ENCODE results near the gene SLC30A3. TPM values are rescaled to one million over a fixed set of nuclear protein-coding genes. Genes with fewer than 3 reads are reported as not detected.

SLC30A3 gene
- total RNA-seq, 4 donors from 2014 or later = 0.20 TPM; not detected in 3

DNA sequence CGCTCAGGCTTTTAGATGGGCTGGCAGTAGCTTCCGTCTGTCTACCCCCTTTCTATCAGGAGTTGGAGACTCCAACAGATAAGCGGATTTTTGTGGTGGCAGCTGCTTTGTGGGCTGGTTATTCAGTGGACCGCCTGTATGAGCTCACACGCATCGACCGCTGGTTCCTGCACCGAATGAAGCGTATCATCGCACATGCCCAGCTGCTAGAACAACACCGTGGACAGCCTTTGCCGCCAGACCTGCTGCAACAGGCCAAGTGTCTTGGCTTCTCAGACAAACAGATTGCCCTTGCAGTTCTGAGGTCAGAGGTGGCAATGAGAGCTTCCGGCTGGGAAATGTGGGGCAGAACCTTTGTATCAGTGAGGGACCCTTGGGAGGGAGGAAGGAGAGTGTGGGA is 30.9 kb downstream of the SLC30A3 start:
- in situ Hi-C loops (cut with MboI; ENCODE audit: low sequenced_read_pairs in 4 of 4) (no loop called here), intact Hi-C loops (cut with DNase I; ENCODE audit: low total_unique reads) (no loop called here)
- no peaks in the 10 kb centered on the region for H3K27me3 ChIP-seq
- no peaks in the 10 kb centered on the region for H3K4me1 ChIP-seq
- H3K9me3 ChIP-seq = no peaks in the 10 kb centered on the region
- no peak overlapping the region for H3K27ac ChIP-seq
- peaks cover 0 to 96% of the 10 kb centered on the region in 2 donors for H3K36me3 ChIP-seq
- H3K4me3 ChIP-seq = no peak overlapping the region
- TF ChIP-seq, protein P1, sequence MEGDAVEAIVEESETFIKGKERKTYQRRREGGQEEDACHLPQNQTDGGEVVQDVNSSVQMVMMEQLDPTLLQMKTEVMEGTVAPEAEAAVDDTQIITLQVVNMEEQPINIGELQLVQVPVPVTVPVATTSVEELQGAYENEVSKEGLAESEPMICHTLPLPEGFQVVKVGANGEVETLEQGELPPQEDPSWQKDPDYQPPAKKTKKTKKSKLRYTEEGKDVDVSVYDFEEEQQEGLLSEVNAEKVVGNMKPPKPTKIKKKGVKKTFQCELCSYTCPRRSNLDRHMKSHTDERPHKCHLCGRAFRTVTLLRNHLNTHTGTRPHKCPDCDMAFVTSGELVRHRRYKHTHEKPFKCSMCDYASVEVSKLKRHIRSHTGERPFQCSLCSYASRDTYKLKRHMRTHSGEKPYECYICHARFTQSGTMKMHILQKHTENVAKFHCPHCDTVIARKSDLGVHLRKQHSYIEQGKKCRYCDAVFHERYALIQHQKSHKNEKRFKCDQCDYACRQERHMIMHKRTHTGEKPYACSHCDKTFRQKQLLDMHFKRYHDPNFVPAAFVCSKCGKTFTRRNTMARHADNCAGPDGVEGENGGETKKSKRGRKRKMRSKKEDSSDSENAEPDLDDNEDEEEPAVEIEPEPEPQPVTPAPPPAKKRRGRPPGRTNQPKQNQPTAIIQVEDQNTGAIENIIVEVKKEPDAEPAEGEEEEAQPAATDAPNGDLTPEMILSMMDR (IDR thresholded peaks at IDR 0.05 in 4 of 5, conservative IDR thresholded peaks at IDR 0.05 in 1 of 5) = no peak
- TF ChIP-seq POLR2A (IDR thresholded peaks at IDR 0.05) = no peak
- DNase-seq (no peak), ATAC-seq (no peak)

DNA sequence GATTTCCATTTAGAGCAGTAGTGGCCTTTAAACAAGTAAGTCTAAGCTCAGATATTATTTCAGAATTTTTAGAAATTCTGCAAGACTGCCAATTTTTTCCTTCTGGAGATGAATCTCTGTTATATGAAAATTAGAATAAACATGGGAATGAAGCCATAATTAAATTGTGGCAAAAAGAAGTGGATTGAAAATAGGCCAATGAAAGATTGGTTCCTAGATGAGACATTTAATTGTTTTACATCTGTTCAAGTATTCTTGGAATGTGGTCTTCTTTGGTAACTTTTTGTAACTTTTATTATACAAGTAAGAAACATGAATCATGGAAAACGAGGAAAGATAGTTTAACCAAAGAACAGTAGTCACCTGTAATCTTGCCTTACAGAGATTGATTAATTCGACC is 35.3 kb downstream of the SLC30A3 start:
- TF ChIP-seq POLR2A (IDR thresholded peaks at IDR 0.05) = no peak
- TF ChIP-seq, protein P1 (IDR thresholded peaks at IDR 0.05 in 4 of 5, conservative IDR thresholded peaks at IDR 0.05 in 1 of 5) = no peak
- no peak for ATAC-seq
- Histone ChIP-seq H3K4me3 (no peak overlapping the region), H3K36me3 (peaks cover 0 to 92% of the 10 kb centered on the region in 2 donors), H3K9me3 (no peaks in the 10 kb centered on the region), H3K27ac (no peak overlapping the region), H3K27me3 (no peaks in the 10 kb centered on the region), H3K4me1 (no peaks in the 10 kb centered on the region)
- in situ Hi-C loops (cut with MboI; ENCODE audit: low sequenced_read_pairs in 4 of 4) = no loop called here
- DNase-seq = no peak
- intact Hi-C loops (cut with DNase I; ENCODE audit: low total_unique reads) = no loop called here

DNA sequence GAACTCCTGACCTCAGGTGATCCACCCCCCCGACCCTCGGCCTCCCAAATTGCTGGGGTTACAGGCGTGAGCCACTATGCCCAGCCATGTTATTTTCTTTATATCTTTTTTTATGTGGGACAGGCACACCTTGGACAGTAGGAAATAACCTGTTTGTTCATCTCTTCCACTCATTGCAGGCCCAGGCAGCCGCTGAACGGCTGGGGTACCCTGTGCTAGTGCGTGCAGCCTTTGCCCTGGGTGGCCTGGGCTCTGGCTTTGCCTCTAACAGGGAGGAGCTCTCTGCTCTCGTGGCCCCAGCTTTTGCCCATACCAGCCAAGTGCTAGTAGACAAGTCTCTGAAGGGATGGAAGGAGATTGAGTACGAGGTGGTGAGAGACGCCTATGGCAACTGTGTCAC is 37.3 kb downstream of the SLC30A3 start:
- no peak for ATAC-seq
- DNase-seq = no peak
- Histone ChIP-seq H3K27me3 (no peaks in the 10 kb centered on the region), H3K27ac (no peak overlapping the region), H3K4me1 (no peaks in the 10 kb centered on the region), H3K36me3 (peaks cover 0 to 89% of the 10 kb centered on the region in 2 donors), H3K9me3 (no peaks in the 10 kb centered on the region), H3K4me3 (no peak overlapping the region)
- in situ Hi-C loops (cut with MboI; ENCODE audit: low sequenced_read_pairs in 4 of 4) = no loop called here
- TF ChIP-seq, protein P1 (IDR thresholded peaks at IDR 0.05 in 4 of 5, conservative IDR thresholded peaks at IDR 0.05 in 1 of 5) = no peak
- no peak for TF ChIP-seq POLR2A (IDR thresholded peaks at IDR 0.05)
- intact Hi-C loops (cut with DNase I; ENCODE audit: low total_unique reads) = no loop called here

DNA sequence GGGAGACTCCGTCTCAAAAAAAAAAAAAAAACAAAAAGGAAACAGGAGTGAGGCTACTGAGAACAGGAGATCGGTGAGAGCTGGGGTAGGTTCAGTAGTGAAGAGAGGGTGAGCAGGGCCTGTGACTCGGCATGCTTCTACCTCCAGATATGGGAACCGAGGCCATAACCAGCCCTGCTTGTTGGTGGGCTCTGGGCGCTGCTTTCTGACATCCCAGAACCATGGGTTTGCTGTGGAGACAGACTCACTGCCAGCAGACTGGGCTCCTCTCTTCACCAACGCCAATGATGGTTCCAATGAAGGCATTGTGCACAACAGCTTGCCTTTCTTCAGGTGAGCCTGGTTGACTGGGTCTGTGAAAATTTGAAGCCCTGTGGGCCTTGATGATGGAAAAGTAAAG is 39.4 kb downstream of the SLC30A3 start:
- intact Hi-C loops (cut with DNase I; ENCODE audit: low total_unique reads) = no loop called here
- ATAC-seq (no peak), DNase-seq (no peak)
- H3K4me3 ChIP-seq = no peak overlapping the region
- H3K27ac ChIP-seq = no peak overlapping the region
- in situ Hi-C loops (cut with MboI; ENCODE audit: low sequenced_read_pairs in 4 of 4) = loop anchor here in 1 of 4 donors (25.0 kb wide), 1 partner anchor 261 kb away; the partner anchor contains the start of gene MAPRE3
- no peaks in the 10 kb centered on the region for H3K4me1 ChIP-seq
- H3K36me3 ChIP-seq = peaks cover 0 to 84% of the 10 kb centered on the region in 2 donors
- H3K9me3 ChIP-seq = no peaks in the 10 kb centered on the region
- H3K27me3 ChIP-seq = no peaks in the 10 kb centered on the region
- TF ChIP-seq, protein P1 (IDR thresholded peaks at IDR 0.05 in 4 of 5, conservative IDR thresholded peaks at IDR 0.05 in 1 of 5) = no peak
- TF ChIP-seq POLR2A (IDR thresholded peaks at IDR 0.05) = no peak

DNA sequence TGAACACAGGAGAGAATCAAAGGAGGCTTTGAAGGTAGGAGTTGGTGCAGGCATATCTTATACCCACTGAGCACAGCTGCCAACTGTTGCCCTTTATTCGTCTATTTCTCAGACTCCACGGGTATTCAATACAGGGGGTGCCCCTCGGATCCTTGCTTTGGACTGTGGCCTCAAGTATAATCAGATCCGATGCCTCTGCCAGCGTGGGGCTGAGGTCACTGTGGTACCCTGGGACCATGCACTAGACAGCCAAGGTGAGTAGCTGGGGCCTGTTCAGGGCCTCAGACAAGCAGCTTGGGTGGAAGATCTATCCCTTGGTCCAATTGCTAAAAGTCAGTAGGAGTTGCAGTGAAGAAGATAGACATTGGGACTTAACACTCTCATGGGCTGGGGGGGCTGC is 40.4 kb downstream of the SLC30A3 start:
- Histone ChIP-seq H3K27ac (no peak overlapping the region), H3K9me3 (no peaks in the 10 kb centered on the region), H3K4me3 (no peak overlapping the region), H3K4me1 (peaks cover 0 to 7% of the 10 kb centered on the region in 2 donors), H3K36me3 (peaks cover 0 to 78% of the 10 kb centered on the region in 2 donors), H3K27me3 (no peaks in the 10 kb centered on the region)
- DNase-seq (no peak), ATAC-seq (no peak)
- intact Hi-C loops (cut with DNase I; ENCODE audit: low total_unique reads) = no loop called here
- TF ChIP-seq, protein P1 (IDR thresholded peaks at IDR 0.05 in 4 of 5, conservative IDR thresholded peaks at IDR 0.05 in 1 of 5) = no peak
- TF ChIP-seq POLR2A (IDR thresholded peaks at IDR 0.05) = no peak
- in situ Hi-C loops (cut with MboI; ENCODE audit: low sequenced_read_pairs in 4 of 4) = loop anchor here in 1 of 4 donors (25.0 kb wide), 1 partner anchor 260 kb away; the partner anchor contains the start of gene MAPRE3

Data from gastrocnemius medialis (tissue), 4 donors.